ENCODE data around the gene DCAF5.

DNA sequence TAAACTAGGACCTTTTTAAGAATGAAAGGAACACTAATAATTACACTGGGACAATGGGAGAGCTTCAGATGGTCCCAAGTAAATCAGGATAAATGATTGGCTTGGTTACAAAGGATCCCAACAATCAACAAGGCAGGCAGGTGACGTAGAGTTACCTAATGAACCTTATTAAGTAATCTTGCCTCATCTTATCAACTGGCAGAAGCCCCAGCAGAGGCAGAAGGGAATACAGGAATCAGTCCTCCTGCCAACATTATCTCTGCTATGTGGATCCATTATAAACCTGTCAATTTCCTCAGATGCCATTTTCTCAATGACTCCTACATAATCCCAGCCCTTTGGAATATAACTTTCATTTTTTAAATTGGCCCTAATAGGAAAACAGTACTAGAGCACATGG, 11.4 kb downstream of the DCAF5 start:
- no peak for TF ChIP-seq POLR2AphosphoS5 (IDR thresholded peaks at IDR 0.05; ENCODE audit: low read depth, low read length)
- TF ChIP-seq, protein P1, sequence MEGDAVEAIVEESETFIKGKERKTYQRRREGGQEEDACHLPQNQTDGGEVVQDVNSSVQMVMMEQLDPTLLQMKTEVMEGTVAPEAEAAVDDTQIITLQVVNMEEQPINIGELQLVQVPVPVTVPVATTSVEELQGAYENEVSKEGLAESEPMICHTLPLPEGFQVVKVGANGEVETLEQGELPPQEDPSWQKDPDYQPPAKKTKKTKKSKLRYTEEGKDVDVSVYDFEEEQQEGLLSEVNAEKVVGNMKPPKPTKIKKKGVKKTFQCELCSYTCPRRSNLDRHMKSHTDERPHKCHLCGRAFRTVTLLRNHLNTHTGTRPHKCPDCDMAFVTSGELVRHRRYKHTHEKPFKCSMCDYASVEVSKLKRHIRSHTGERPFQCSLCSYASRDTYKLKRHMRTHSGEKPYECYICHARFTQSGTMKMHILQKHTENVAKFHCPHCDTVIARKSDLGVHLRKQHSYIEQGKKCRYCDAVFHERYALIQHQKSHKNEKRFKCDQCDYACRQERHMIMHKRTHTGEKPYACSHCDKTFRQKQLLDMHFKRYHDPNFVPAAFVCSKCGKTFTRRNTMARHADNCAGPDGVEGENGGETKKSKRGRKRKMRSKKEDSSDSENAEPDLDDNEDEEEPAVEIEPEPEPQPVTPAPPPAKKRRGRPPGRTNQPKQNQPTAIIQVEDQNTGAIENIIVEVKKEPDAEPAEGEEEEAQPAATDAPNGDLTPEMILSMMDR (IDR thresholded peaks at IDR 0.05; ENCODE audit: control extremely low read depth in 1 of 3, insufficient read depth in 1 of 3, low read depth in 1 of 3, low read length in 3 of 3): no peak
